ENCODE measurements around the gene IRF2BP1.

GRCh38 chr19:45889210-45889885, 3.4 kb upstream of the IRF2BP1 start:
- TF ChIP-seq CTCF (IDR thresholded peaks at IDR 0.05) (no peak), POLR2A (IDR thresholded peaks at IDR 0.05) (no peak)

All from Peyer's patch (tissue), 4 donors.